ENCODE data around the gene HAUS2.

- TF ChIP-seq CTCF (IDR thresholded peaks at IDR 0.05; ENCODE audit: insufficient read depth, low read length, poor library complexity, severe bottlenecking) (no peak), EZH2phosphoT487 (conservative IDR thresholded peaks at IDR 0.05; ENCODE audit: low read length) (no peak)
Observed at GRCh38 chr15:42592716-42593115, 44.1 kb downstream of the HAUS2 start.
